DMS153 treated with DMSO at 0.1 percent for 48 hours (cell line): ENCODE results near the gene AARS2.
"Not testable (repeated sequence)": the region's sequence is repeated elsewhere in the genome, so short reads cannot be mapped to it uniquely, and the experiment has no call there.

ENCODE experiments used
- DNase-seq: peaks from one replicate; lab custom pipeline; 2025; ENCODE audit not compliant: unreplicated experiment; lab: John Stamatoyannopoulos, UW

Gene AARS2

DNA sequence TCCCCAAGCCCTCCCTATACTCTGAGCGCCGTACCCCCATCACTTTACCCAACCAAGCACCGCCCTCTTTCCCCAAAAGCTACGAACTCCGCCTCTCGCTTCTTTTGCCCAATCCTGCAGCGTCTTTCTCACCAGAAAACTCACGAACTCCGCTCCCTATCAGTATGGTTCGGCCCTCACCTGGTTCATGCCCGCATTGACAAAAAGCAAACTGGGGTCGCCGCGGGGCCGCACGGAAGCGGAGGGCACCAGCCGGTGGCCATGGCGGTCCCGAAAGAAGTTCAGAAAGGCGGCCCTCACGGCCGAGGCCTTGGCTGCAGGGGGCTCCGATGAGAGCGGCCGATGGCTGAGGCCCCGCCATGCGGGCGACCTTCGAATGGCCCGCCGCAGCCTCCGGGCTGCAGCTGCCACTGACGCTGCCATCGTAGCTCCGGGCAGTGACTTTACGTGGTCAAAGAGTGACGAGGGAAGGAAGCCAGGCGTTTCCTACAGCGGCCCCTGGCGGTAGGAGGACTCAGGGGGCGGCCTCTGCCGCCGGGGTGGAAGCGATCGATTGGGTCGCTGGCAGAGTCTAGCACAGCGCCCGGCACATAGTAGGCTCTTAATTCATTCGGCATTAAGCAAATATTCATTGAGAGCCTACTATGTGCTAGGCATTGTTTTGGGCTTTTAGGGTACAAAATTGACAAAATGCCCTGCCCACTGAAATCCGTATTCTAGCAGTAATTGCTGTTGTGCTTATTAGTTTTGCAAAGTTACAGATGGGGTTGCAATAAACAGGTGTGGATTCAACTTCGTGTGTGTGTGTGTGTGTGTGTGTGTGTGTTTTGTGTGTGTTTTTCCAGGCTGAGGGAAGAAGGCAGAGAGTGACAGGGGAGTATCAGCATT lies at the start of gene AARS2:
AARS2 (minus strand) TSS at position 447 of the 888 bp plus-strand sequence; CDS start at position 423, 24 bp downstream.
- DNase-seq = peak; percentile 79

- no peak for DNase-seq
These were observed 48.8 kb upstream of the AARS2 start for GRCh38 chr6:44361947-44362346.

DNA sequence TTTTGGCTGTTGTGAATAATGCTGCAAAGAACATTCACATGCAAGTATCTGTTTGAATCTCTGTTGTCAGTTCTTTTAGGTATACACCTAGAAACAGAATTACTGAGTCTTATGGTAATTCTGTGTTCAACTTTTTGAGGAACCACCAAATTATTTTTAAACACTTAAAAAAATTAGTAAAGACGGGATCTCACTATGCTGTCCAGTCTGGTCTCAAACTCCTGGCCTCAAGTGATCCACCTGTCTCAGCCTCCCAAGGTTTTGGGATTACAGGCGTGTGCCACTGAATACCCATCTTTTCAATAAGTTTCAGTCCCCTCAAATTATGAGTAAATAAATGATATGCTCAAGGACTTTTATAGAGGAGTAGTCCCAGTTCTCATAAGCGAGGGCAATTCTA lies 46.8 kb upstream of the AARS2 start:
- no peak for DNase-seq

DNA sequence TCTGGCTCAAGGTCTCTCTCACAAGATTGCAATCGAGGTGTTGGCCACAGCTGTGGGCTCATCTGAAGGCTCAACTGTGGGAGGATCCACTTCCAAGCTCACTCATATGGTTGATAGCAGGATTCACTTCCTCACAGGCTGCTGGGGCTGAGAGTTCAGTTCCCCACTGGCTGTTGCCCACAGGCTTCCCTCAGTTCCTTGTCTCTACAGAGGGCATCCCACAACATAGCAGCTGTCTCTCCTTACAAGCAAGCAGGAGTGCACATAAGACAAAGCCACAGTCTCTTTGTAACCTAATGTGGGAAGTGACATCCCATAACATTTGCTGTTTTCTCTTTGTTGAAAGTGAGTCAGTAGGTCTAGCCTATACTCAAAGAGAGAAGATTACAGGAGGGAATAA lies 43.3 kb upstream of the AARS2 start:
- DNase-seq = no peak

- no peak for DNase-seq
These were observed 42.5 kb upstream of the AARS2 start for GRCh38 chr6:44355640-44356039.

GRCh38 chr6:44353336-44353735 lies 40.2 kb upstream of the AARS2 start:
- DNase-seq = no peak

DNA sequence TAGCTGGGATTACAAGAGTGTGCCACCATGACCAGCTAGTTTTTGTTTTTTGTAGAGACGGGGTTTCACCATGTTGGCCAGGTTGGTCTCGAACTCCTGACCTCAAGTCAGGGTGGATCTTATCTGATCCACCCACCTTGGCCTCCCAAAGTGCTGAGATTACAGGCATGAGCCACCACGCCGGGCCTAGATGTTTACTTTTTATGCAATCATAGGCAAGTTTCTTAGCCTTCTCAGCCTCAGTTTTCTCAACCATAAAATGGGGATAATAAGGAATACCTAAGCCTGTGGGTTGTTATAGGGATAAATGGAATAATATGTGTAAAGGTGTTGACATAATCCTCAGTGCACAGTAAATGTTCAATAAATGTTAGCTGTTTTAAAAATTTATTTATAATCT lies 39.1 kb upstream of the AARS2 start:
- no peak for DNase-seq

- not testable (repeated sequence) for DNase-seq
These were observed 37.5 kb upstream of the AARS2 start for GRCh38 chr6:44350650-44350994.

GRCh38 chr6:44349904-44350649 lies 36.9 kb upstream of the AARS2 start:
- no peak for DNase-seq

GRCh38 chr6:44346818-44347217 lies 33.7 kb upstream of the AARS2 start:
- not testable (repeated sequence) for DNase-seq

DNA sequence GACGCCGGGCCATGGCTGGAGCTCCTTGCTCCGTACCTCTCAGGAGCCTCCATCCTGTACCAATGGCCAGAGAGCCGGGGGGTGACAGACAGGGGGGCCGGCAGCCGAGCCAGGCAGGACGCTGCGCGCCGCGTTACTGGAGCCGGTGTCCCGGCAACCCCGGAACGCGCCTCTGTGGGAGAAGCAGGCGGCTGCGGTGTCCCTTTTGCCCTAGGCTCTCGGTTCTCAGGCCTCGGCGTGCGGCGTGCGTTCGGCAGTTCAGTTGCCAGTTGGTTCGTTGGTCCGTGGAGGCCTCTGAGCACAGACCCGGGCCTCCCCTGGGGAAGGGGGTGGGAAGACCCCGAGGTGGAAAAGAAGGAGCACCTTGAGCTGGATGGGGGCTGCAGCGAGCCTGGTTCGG lies 29.3 kb upstream of the AARS2 start, which contains the start of gene SPATS1:
SPATS1 (plus strand) TSS at position 162 of the 400 bp plus-strand sequence. CDS start 446 bp downstream, outside the sequence.
- no peak for DNase-seq

- no peak for DNase-seq
These were observed 28.9 kb upstream of the AARS2 start for GRCh38 chr6:44342052-44342451.

- DNase-seq = no peak
These were observed 28.1 kb upstream of the AARS2 start for GRCh38 chr6:44341095-44341890.

- no peak for DNase-seq
These were observed 26.8 kb upstream of the AARS2 start for GRCh38 chr6:44339763-44340625.

DNA sequence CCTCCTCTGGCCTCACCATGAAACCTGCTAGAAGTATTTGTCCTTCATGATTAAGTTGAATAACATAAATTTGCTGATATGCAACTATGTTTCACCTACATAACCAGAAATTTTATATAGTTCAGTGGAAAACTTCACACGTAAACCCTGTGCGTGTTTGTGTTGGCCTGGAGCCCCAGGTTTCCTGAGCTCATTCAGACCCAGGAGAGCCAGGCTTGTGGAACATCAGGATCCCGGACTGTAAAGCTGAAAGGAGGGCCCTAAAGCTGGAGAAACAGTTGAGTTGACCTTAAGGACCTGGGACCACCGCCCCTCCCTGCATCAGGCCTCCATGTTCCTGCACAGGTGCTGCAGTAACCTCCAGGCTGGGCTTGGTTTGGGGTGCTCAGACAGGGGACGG lies 26.2 kb upstream of the AARS2 start:
- DNase-seq = no peak

DNA sequence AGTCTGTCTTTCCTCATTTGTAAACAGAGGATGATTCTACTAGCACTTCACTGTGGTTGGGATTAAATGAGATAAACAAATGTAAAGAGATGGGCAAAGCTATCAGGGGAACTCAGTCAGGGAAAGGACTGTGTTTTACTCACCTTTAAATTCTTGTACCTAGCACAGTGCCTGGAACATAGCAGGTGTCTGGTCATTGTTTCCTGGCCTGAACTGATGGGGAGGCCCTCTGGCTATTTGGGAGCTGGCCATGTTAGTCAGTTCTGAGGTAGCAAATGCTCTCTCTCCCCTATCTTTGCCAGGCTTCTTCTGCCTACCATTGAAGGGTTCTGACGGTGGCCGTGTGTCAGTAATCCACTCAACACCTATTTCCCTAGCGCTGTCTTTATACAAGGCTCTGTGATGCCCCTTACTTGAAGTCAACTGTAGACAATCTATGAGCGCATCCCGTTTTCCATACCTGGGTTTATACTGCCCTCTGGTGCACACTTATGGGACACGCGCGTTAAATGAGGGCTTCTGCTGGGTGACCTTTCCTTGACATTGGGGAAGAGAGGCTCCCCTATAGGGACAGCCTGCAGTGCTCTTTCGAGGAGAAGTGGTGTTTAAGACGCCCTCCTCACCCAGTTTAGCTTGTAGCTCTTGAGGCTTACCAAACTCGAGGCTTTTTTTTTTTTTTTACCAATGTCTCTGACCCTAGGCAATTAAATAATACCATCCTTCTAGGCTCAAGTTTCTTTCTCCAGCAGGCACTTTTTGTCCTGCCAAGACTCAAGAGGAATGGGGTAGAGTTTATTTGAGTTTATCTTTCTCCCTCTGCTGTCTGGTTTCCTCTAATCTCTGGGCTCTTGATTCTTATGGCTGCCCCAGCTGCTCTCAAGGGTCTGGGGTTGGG lies 25.3 kb upstream of the AARS2 start:
- DNase-seq = peak; percentile 40

DNA sequence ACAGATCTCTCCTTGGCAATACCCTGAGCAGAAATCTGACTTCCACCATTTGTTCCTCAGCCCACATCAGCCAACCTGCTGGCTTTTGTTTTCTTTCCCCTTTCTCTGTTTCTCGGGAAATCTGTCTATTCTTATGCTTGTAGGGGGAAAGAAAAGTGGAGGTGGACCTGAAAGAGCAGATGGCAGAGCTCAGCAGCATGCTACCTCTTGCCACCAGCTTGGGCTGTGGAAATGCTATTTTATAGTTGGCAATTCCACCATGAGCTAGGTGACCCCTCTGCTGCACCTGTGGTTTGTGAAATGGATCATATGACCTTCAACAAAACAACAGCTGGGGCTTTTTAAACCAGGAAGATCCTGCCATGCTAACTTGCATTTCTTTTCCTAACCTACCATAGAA lies 22.5 kb upstream of the AARS2 start:
- DNase-seq = no peak

- no peak for DNase-seq
These were observed 20.8 kb upstream of the AARS2 start for GRCh38 chr6:44333942-44334341.

GRCh38 chr6:44333273-44333919 lies 20.2 kb upstream of the AARS2 start:
- DNase-seq = no peak
